Endothelial cell of umbilical vein (primary cell): Measurements from ENCODE around the gene RAPGEF4. TPM values are rescaled to one million over a fixed set of nuclear protein-coding genes. Genes with fewer than 3 reads are reported as not detected.

Source experiments
- BruUV-seq: library from RNA; stranded (reverse); fragments of 400-500 nt; replicated peaks from 2 replicates; lab custom pipeline; 2021; lab: Mats Ljungman, UMichigan
- CTCF ChIA-PET: fragments of 300-600, 350-600 bp; sonication (Branson Sonifier 250); formaldehyde crosslinking; loops from one replicate; lab custom pipeline; 2021; ENCODE audit warnings: antibody characterized with exemption, inconsistent platforms; lab: Charles Lee
- POLR2A ChIA-PET: fragments of 300-600, 350-600 bp; sonication (Branson Sonifier 250); formaldehyde crosslinking; loops from one replicate; lab custom pipeline; 2021; ENCODE audit warnings: antibody characterized with exemption, inconsistent platforms; lab: Charles Lee
- DNase-seq: peaks from one replicate; pipeline ENCODE4 v3.0.0-alpha.2; 2011; ENCODE audit warnings: low read depth, low spot score
- FAIRE-seq: peaks from 2 replicates; lab custom pipeline; 2011; peaks lifted over from hg19 to GRCh38; lab: Jason Lieb, UNC
- H2AFZ ChIP-seq: 2 replicates; pipeline ENCODE4 v1.6.0; 2012; ENCODE audit warnings: low read depth, low read length, control low read depth, inconsistent platforms
- H3K27ac ChIP-seq: 2 replicates; pipeline ENCODE4 v1.5.1; 2011; ENCODE audit warnings: low read depth, mild to moderate bottlenecking, control low read depth, low read length, moderate library complexity; ENCODE audit not compliant: insufficient read depth
- H3K27me3 ChIP-seq, 2 experiments: 2 replicates each; pipeline versions ENCODE4 v1.6.0 to v1.6.1; 2011; ENCODE audit warnings: low read length in 2 of 2, mixed read lengths in 1 of 2; ENCODE audit not compliant: control insufficient read depth in 2 of 2, insufficient read depth in 2 of 2
- H3K36me3 ChIP-seq, 2 experiments: 2 replicates in 1 of 2; 3 replicates in 1 of 2; pipeline ENCODE4 v1.5.1; 2011; ENCODE audit warnings: low read length in 2 of 2, mild to moderate bottlenecking in 1 of 2, moderate library complexity in 1 of 2; ENCODE audit not compliant: control insufficient read depth in 2 of 2, insufficient read depth in 2 of 2; ENCODE audit errors: extremely low read depth in 1 of 2
- H3K4me1 ChIP-seq: 3 replicates; pipeline ENCODE4 v1.5.1; 2011; ENCODE audit warnings: mild to moderate bottlenecking, low read length; ENCODE audit not compliant: control insufficient read depth, insufficient read depth; ENCODE audit errors: extremely low read depth
- H3K4me2 ChIP-seq: 2 replicates; pipeline ENCODE4 v1.6.1; 2011; ENCODE audit warnings: low read length, control low read depth, mixed read lengths; ENCODE audit not compliant: insufficient read depth
- H3K4me3 ChIP-seq, 3 experiments: fragments of 200-600 bp in 1 of 3; sonication (generic), shearing (Covaris generic) in 1 of 3; replicated peaks in 1 of 3; 2 replicates each; pipeline ENCODE4 v1.5.1; 2011 to 2016; ENCODE audit warnings: control low read depth in 3 of 3, low read length in 3 of 3, mild to moderate bottlenecking in 2 of 3, inconsistent platforms in 1 of 3, low read depth in 1 of 3, moderate library complexity in 1 of 3; ENCODE audit not compliant: insufficient read depth in 1 of 3
- H3K79me2 ChIP-seq: 2 replicates; pipeline ENCODE4 v1.6.0; 2012; ENCODE audit warnings: low read length, inconsistent platforms; ENCODE audit not compliant: control insufficient read depth, insufficient read depth
- H3K9ac ChIP-seq: replicated peaks from 2 replicates; pipeline ENCODE3; 2011; ENCODE audit warnings: low read length, control low read depth; ENCODE audit not compliant: insufficient read depth; ENCODE audit errors: extremely low read depth
- H3K9me1 ChIP-seq: replicated peaks from 3 replicates; pipeline ENCODE4 v1.6.0; 2011; ENCODE audit warnings: mild to moderate bottlenecking, low read length; ENCODE audit not compliant: control insufficient read depth, insufficient read depth; ENCODE audit errors: extremely low read depth
- H3K9me3 ChIP-seq: replicated peaks from 2 replicates; pipeline ENCODE4 v1.5.1; 2012; ENCODE audit warnings: low read length, inconsistent platforms; ENCODE audit not compliant: control insufficient read depth, insufficient read depth
- H4K20me1 ChIP-seq: replicated peaks from 2 replicates; pipeline ENCODE3; 2011; ENCODE audit warnings: mild to moderate bottlenecking, low read length; ENCODE audit not compliant: control insufficient read depth, insufficient read depth; ENCODE audit errors: extremely low read depth
- EZH2 ChIP-seq: IDR thresholded peaks from 2 replicates; pipeline ENCODE4 v1.6.1; 2012; ENCODE audit warnings: borderline replicate concordance, low read depth, mild to moderate bottlenecking, moderate library complexity, low read length, inconsistent platforms; ENCODE audit not compliant: severe bottlenecking
- FOS ChIP-seq: IDR thresholded peaks from 2 replicates; pipeline ENCODE4 v1.6.1; 2011; ENCODE audit warnings: mild to moderate bottlenecking, low read length, moderate library complexity, borderline replicate concordance; ENCODE audit not compliant: insufficient read depth
- GATA2 ChIP-seq: IDR thresholded peaks from 2 replicates; pipeline ENCODE4 v1.7.0; 2011; ENCODE audit warnings: low read depth, mild to moderate bottlenecking, moderate library complexity, mixed read lengths, low read length; ENCODE audit not compliant: insufficient read length, insufficient read depth
- JUN ChIP-seq: IDR thresholded peaks from 2 replicates; pipeline ENCODE4 v1.6.1; 2011; ENCODE audit warnings: borderline replicate concordance, low read depth; ENCODE audit not compliant: insufficient read length, insufficient read depth
- MYC ChIP-seq: IDR thresholded peaks from one replicate; pipeline ENCODE4 v1.6.1; 2011; ENCODE audit warnings: mild to moderate bottlenecking, low read depth, low read length
- POLR2A ChIP-seq: IDR thresholded peaks from 2 replicates; pipeline ENCODE4 v1.6.1; 2012; ENCODE audit warnings: low read depth, mild to moderate bottlenecking, control low read depth, low read length
- POLR2AphosphoS5 ChIP-seq: IDR thresholded peaks from 2 replicates; pipeline ENCODE4 v1.6.1; 2012; ENCODE audit warnings: low read depth, mild to moderate bottlenecking, control low read depth, low read length, moderate library complexity; ENCODE audit not compliant: insufficient read depth
- dilution Hi-C: fragments of 300-500 bp; cut with MboI; formaldehyde crosslinking; loops from one replicate; pipeline ENCODE4 v1.15.0; 2019; ENCODE audit warnings: low sequenced_read_pairs; ENCODE audit not compliant: extremely low pct_ligation_motif_present
- intact Hi-C: fragments of 100-400 bp; cut with micrococcal nuclease; formaldehyde crosslinking; loops from one replicate; pipeline ENCODE4 v1.10.0; 2022
- polyA plus RNA-seq, 4 experiments: library from polyadenylated mRNA; depleted of rRNA in 3 of 4; stranded (reverse) in 3 of 4; unstranded in 1 of 4; fragments of >200 nt; gene quantifications; 2 replicates each; pipeline versions ENCODE4 v1.2.1 to v1.2.3, GENCODE V29; 2011 to 2012; ENCODE audit warnings: missing spikeins in 1 of 4
- total RNA-seq: library from RNA; stranded (reverse); gene quantifications from 2 replicates; pipeline ENCODE4 v1.2.3, GENCODE V29; 2021
- TF ChIP-seq, protein P1 (sequence below): IDR thresholded peaks from 2 replicates; pipeline ENCODE4 v1.6.1; 2011; ENCODE audit not compliant: insufficient read depth, insufficient read length
- TF ChIP-seq, protein P2 (sequence below), 2 donors: IDR thresholded peaks; 1 replicate in 1 of 2; 2 replicates in 1 of 2; pipeline ENCODE4 v1.5.1; 2011; ENCODE audit warnings: low read length in 2 of 2, mild to moderate bottlenecking in 2 of 2, moderate library complexity in 2 of 2, control low read depth in 1 of 2, inconsistent platforms in 1 of 2, low read depth in 1 of 2; ENCODE audit not compliant: insufficient read depth in 1 of 2; ENCODE audit errors: extremely low read depth in 1 of 2

RAPGEF4 gene
- total and polyA plus RNA-seq, 2 donors (not counting 3 experiments of a cell fraction or from before 2014, with no cell fraction given), result 7.2 to 9.2 TPM

DNA sequence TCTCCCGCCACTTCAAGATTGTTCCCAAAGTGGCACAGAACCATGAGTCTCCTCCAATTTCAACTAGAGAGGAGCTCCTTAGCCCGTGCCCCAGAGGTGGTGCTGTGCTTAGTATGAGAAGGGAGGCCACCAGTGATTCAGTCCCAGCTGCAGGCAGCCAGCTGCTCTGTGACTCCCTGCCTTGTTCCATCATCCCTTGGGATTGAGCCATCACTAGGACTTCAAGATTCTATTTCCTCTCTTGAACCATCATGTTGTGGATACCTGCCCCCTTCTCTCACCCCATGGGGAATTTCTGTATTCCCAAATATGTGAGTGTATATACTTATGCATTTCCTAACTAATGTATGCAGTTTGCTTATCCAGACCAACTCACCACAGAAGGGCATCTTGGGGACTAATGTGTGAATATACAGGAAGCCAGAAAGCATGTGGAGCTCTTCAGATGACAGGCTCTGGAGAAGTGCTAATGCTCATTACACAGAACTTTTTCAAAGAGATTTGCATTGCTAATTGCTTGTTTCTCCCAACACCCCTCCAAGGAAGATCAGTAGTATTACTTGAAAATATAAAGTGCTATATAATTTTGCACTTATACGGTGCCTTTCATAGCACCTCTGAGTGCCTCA is 229.0 kb downstream of the RAPGEF4 start:
- no TSS peak for BruUV-seq
- no peak for FAIRE-seq

DNA sequence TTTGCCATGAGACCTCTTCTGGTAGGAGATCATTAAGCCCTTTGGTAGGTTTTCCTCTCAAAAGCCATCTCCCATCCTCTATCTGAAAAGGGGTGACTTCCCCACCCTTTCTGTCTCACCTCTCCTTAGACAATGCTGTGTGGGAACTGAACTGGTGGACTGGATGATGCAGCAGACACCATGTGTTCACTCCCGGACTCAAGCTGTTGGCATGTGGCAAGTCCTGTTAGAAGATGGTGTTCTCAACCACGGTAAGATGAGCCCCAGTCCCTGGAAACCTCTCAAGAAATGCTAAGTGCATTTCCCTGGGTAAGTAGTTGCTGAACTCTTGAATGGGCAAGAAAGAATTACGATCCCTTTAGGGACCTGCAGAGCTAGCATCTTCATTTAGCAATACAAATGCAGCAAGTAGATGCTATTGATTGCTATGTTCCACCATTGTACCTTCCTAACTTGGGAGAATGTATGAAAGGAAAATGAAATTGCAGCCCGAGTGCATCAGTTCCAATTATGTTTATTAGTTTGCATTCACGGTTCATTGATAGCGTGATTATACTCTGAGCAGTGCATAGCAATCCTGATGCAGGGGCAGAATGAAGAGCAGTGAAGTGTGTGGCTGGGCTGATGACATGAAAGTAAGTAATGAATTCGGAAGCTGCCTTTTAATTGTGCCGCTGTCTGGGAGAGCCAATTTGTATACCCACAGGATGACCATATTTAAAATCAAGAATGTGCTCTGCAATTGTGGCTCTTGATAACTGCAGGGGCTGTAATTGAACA is 230.0 kb downstream of the RAPGEF4 start:
- DNase-seq (no peak), FAIRE-seq (no peak)
- H3K9ac ChIP-seq, result no peak overlapping the region
- CTCF ChIA-PET, result interaction anchor here (0.9 to 1.8 kb wide), 3 partner anchors 30 to 152 kb away, joined by 4 to 8 read pairs (median 4); no protein-coding TSS in a partner anchor
- dilution Hi-C loops (no loop called here), intact Hi-C loops (loop anchor here (5.0 kb wide), 1 partner anchor 112 kb away; the partner anchor contains the start of gene MAP3K20)
- H4K20me1 ChIP-seq, result no peaks in the 10 kb centered on the region
- peaks cover 62% of the 10 kb centered on the region for H3K4me1 ChIP-seq
- H3K27me3 ChIP-seq, result no peaks in the 10 kb centered on the region
- no peaks in the 10 kb centered on the region for H3K9me3 ChIP-seq
- H3K36me3 ChIP-seq, result peaks cover 0 to 3% of the 10 kb centered on the region in 2 experiments
- H3K79me2 ChIP-seq, result no peaks in the 10 kb centered on the region
- no peak overlapping the region for H3K27ac ChIP-seq
- H3K4me2 ChIP-seq, result no peak overlapping the region
- no TSS peak for BruUV-seq
- H3K4me3 ChIP-seq, result no peak overlapping the region
- no peaks in the 10 kb centered on the region for H3K9me1 ChIP-seq
- POLR2A ChIA-PET, result no interaction called here
- TF ChIP-seq POLR2AphosphoS5, result no peak
- TF ChIP-seq, protein P1, sequence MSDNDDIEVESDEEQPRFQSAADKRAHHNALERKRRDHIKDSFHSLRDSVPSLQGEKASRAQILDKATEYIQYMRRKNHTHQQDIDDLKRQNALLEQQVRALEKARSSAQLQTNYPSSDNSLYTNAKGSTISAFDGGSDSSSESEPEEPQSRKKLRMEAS, result no peak
- no peak for TF ChIP-seq MYC
- no peak for TF ChIP-seq POLR2A
- no peak for TF ChIP-seq JUN
- TF ChIP-seq, protein P2, sequence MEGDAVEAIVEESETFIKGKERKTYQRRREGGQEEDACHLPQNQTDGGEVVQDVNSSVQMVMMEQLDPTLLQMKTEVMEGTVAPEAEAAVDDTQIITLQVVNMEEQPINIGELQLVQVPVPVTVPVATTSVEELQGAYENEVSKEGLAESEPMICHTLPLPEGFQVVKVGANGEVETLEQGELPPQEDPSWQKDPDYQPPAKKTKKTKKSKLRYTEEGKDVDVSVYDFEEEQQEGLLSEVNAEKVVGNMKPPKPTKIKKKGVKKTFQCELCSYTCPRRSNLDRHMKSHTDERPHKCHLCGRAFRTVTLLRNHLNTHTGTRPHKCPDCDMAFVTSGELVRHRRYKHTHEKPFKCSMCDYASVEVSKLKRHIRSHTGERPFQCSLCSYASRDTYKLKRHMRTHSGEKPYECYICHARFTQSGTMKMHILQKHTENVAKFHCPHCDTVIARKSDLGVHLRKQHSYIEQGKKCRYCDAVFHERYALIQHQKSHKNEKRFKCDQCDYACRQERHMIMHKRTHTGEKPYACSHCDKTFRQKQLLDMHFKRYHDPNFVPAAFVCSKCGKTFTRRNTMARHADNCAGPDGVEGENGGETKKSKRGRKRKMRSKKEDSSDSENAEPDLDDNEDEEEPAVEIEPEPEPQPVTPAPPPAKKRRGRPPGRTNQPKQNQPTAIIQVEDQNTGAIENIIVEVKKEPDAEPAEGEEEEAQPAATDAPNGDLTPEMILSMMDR (IDR thresholded peaks at IDR 0.05; ENCODE audit: extremely low read depth in 1 of 2, insufficient read depth in 1 of 2, low read depth in 1 of 2, low read length in 2 of 2), result no peak
- TF ChIP-seq GATA2, result no peak
- no peak for TF ChIP-seq EZH2
- no peak for TF ChIP-seq FOS
- H2AFZ ChIP-seq, result no peak overlapping the region

More for the DNA sequence above, 229.0 kb downstream of the RAPGEF4 start:
- intact Hi-C loops, result loop anchor here (5.0 kb wide), 1 partner anchor 113 kb away; the partner anchor contains the start of gene MAP3K20
- Histone ChIP-seq H3K9me1 (no peaks in the 10 kb centered on the region), H3K36me3 (peaks cover 0 to 3% of the 10 kb centered on the region in 2 experiments), H3K9me3 (no peaks in the 10 kb centered on the region), H2AFZ (no peak overlapping the region), H3K27me3 (no peaks in the 10 kb centered on the region), H4K20me1 (no peaks in the 10 kb centered on the region), H3K27ac (no peak overlapping the region), H3K4me2 (no peak overlapping the region), H3K9ac (no peak overlapping the region), H3K4me3 (no peak overlapping the region), H3K79me2 (no peaks in the 10 kb centered on the region), H3K4me1 (peaks cover 52% of the 10 kb centered on the region)
- no peak for DNase-seq
- TF ChIP-seq POLR2A, result no peak
- TF ChIP-seq, protein P1, result no peak
- no peak for TF ChIP-seq JUN
- TF ChIP-seq GATA2, result no peak
- ChIA-PET CTCF (interaction anchor here (0.8 to 1.8 kb wide), 5 partner anchors 15 to 151 kb away, joined by 3 to 8 read pairs (median 4); no protein-coding TSS in a partner anchor), POLR2A (no interaction called here)
- dilution Hi-C loops, result no loop called here
